K562 (cell line): ENCODE results near the gene LHPP. TPM values are rescaled to one million over a fixed set of nuclear protein-coding genes. Genes with fewer than 3 reads are reported as not detected.

ENCODE experiments used
- ATAC-seq: fragments of 200-7000 bp; cut with Tn5 transposase; 3 replicates; pipeline ENCODE4 v1.9.1; 2020; ENCODE audit warnings: moderate library complexity
- BruUV-seq: library from RNA; stranded (reverse); fragments of 400-500 nt; replicated peaks from 2 replicates; lab custom pipeline; 2021; lab: Mats Ljungman, UMichigan
- CTCF ChIA-PET: fragments of 300-600 bp; formaldehyde crosslinking; extraction: SDS; loops from one replicate; lab custom pipeline; 2021; ENCODE audit warnings: low intra/inter-chr PET ratio; lab: Yijun Ruan, JAX
- POLR2A ChIA-PET: fragments of 300-600, 350-650 bp; sonication (Branson Sonifier 250); formaldehyde crosslinking; extraction: SDS; loops from one replicate; lab custom pipeline; 2021; ENCODE audit warnings: antibody characterized with exemption, inconsistent platforms; lab: Yijun Ruan, JAX
- DNase-seq, 4 experiments: peaks; one replicate each; pipeline versions ENCODE4 v3.0.0 to v3.0.0-alpha.2; 2011 to 2018; ENCODE audit warnings: low spot score in 3 of 4, mixed read lengths in 3 of 4; ENCODE audit errors: extremely low read depth in 1 of 4
- FAIRE-seq: peaks from 2 replicates; lab custom pipeline; 2011; peaks lifted over from hg19 to GRCh38; lab: Jason Lieb, UNC
- H2AFZ ChIP-seq: 2 replicates; pipeline ENCODE4 v1.6.0; 2011; ENCODE audit warnings: low read depth, low read length, control low read depth, inconsistent platforms
- H3K27ac ChIP-seq: fragments of 200-600 bp; 3 replicates; pipeline ENCODE4 v1.8.0; 2011; ENCODE audit warnings: low read depth, mild to moderate bottlenecking, control low read depth, inconsistent platforms, low read length, moderate library complexity, mixed read lengths; ENCODE audit errors: extremely low read depth
- H3K27me3 ChIP-seq, 2 experiments: fragments of 300-600 bp in 1 of 2; 2 replicates in 1 of 2; 3 replicates in 1 of 2; pipeline versions ENCODE4 v1.6.0 to v1.8.0; 2011; ENCODE audit warnings: inconsistent platforms in 2 of 2, low read length in 2 of 2, mild to moderate bottlenecking in 1 of 2, mixed read lengths in 1 of 2, moderate library complexity in 1 of 2; ENCODE audit not compliant: control insufficient read depth in 2 of 2, insufficient read depth in 2 of 2
- H3K36me3 ChIP-seq: fragments of 300-600 bp; 3 replicates; pipeline ENCODE4 v1.8.0; 2011; ENCODE audit warnings: mild to moderate bottlenecking, low read length, inconsistent platforms; ENCODE audit not compliant: control insufficient read depth, insufficient read depth
- H3K4me1 ChIP-seq, 2 experiments: fragments of 200-600 bp in 1 of 2; replicated peaks in 1 of 2; 2 replicates in 1 of 2; 3 replicates in 1 of 2; pipeline versions ENCODE4 v1.5.1 to v1.8.0; 2011; ENCODE audit warnings: inconsistent platforms in 2 of 2, low read length in 2 of 2, mild to moderate bottlenecking in 1 of 2, mixed read lengths in 1 of 2, moderate library complexity in 1 of 2; ENCODE audit not compliant: control insufficient read depth in 2 of 2, insufficient read depth in 2 of 2
- H3K4me2 ChIP-seq: 2 replicates; pipeline ENCODE4 v1.6.1; 2011; ENCODE audit warnings: low read length, control low read depth, inconsistent platforms, mixed read lengths; ENCODE audit not compliant: insufficient read depth
- H3K4me3 ChIP-seq: fragments of 200-600 bp; sonication (generic), shearing (Covaris generic); 2 replicates; pipeline ENCODE4 v1.5.1; 2016; ENCODE audit warnings: control low read depth, inconsistent platforms
- H3K79me2 ChIP-seq: fragments of 200-600 bp; 3 replicates; pipeline ENCODE4 v1.8.0; 2011; ENCODE audit warnings: low read length, inconsistent platforms; ENCODE audit not compliant: control insufficient read depth, insufficient read depth
- H3K9ac ChIP-seq, 2 experiments: 2 replicates each; pipeline versions ENCODE4 v1.6.0 to v1.6.1; 2011; ENCODE audit warnings: low read depth in 2 of 2, low read length in 2 of 2, control low read depth in 1 of 2, inconsistent platforms in 1 of 2, mild to moderate bottlenecking in 1 of 2, mixed read lengths in 1 of 2; ENCODE audit not compliant: insufficient read depth in 1 of 2
- H3K9me1 ChIP-seq: one replicate; pipeline ENCODE4 v1.6.0; 2011; ENCODE audit warnings: inconsistent platforms, mild to moderate bottlenecking, low read length, moderate library complexity; ENCODE audit not compliant: control insufficient read depth, insufficient read depth
- H3K9me3 ChIP-seq: replicated peaks from 2 replicates; pipeline ENCODE4 v1.5.1; 2011; ENCODE audit warnings: low read depth, low read length, inconsistent platforms; ENCODE audit not compliant: control insufficient read depth, insufficient read depth
- H4K20me1 ChIP-seq: replicated peaks from 2 replicates; pipeline ENCODE4 v1.6.1; 2011; ENCODE audit warnings: low read length, inconsistent platforms, mixed read lengths; ENCODE audit not compliant: control insufficient read depth, insufficient read depth
- EZH2 ChIP-seq: IDR thresholded peaks from 2 replicates; pipeline ENCODE4 v1.6.1; 2012; ENCODE audit warnings: low read depth, mild to moderate bottlenecking, inconsistent platforms, low read length, borderline replicate concordance
- POLR2G ChIP-seq: fragments of 200-400 bp; formaldehyde crosslinking; IDR thresholded peaks from 2 replicates; pipeline ENCODE4 v1.6.1; 2017; ENCODE audit warnings: low read depth, mild to moderate bottlenecking, antibody characterized with exemption, low read length, moderate library complexity
- RBM34 ChIP-seq: fragments of 200-400 bp; formaldehyde crosslinking; IDR thresholded peaks from 2 replicates; pipeline ENCODE4 v1.6.1; 2018; ENCODE audit warnings: low read length, borderline replicate concordance; ENCODE audit not compliant: insufficient read depth
- RFX5 ChIP-seq: IDR thresholded peaks from 2 replicates; pipeline ENCODE4 v1.6.1; 2011; ENCODE audit warnings: low read depth, mild to moderate bottlenecking, improper control_type of control experiment, low read length
- SIRT6 ChIP-seq: IDR thresholded peaks from one replicate; pipeline ENCODE4 v1.6.1; 2012; ENCODE audit warnings: low read depth, mild to moderate bottlenecking, control low read depth, inconsistent platforms, low read length, moderate library complexity
- WGBS: fragments of 100-300 bp; shearing (Covaris generic); methylation state at CpG from one replicate; pipeline ENCODE4 v1.1.6; 2016; ENCODE audit warnings: low coverage, mixed read lengths; ENCODE audit not compliant: insufficient coverage; ENCODE audit errors: missing lambda C conversion rate; 5-methylcytosine and 5-hydroxymethylcytosine counted together
- in situ Hi-C: fragments of 300-500 bp; cut with MboI; formaldehyde crosslinking; loops from 4 replicates; pipeline ENCODE4 v1.15.0; 2018; ENCODE audit warnings: inconsistent platforms, mixed read lengths
- intact Hi-C: fragments of 100-400 bp; cut with micrococcal nuclease; formaldehyde crosslinking; loops from 2 replicates; pipeline ENCODE4 v1.14.2; 2022
- polyA plus RNA-seq, 8 experiments: library from polyadenylated mRNA; depleted of rRNA in 4 of 8; stranded (reverse) in 5 of 8; unstranded in 3 of 8; fragments of >200 nt; fragmentation: Nextera tagmentation in 2 of 8; fragmentation: Illumina TruSeq in 1 of 8; extraction: Ambion mirVana in 2 of 8; extraction: Trizol in 1 of 8; gene quantifications; 2 replicates each; pipeline versions ENCODE4 v1.2.1 to v1.2.3, GENCODE V29; 2011 to 2014; ENCODE audit warnings: inconsistent platforms in 1 of 8, missing spikeins in 1 of 8
- total RNA-seq, 7 experiments: library from RNA; depleted of rRNA in 6 of 7; stranded (reverse); fragments of >200 nt in 6 of 7; fragmentation: Illumina TruSeq in 2 of 7; extraction: Trizol in 2 of 7; gene quantifications; 2 replicates each; pipeline versions ENCODE4 v1.2.1 to v1.2.3, GENCODE V29; 2011 to 2021; ENCODE audit warnings: low replicate concordance in 1 of 7
- TF ChIP-seq, protein P1 (sequence below): sonication (generic); formaldehyde crosslinking; IDR thresholded peaks from 2 replicates; pipeline ENCODE4 v1.8.0; 2023; ENCODE audit warnings: missing genetic modification reagents, mild to moderate bottlenecking, borderline replicate concordance
- TF ChIP-seq, protein P2 (sequence below): sonication (generic); formaldehyde crosslinking; IDR thresholded peaks from 2 replicates; pipeline ENCODE4 v1.8.1; 2022; ENCODE audit warnings: missing genetic modification reagents

The LHPP gene
- total and polyA plus RNA-seq, 9 of the 15 experiments (the other 6 are each of a cell fraction or from before 2014, with no cell fraction given), result 0.34 to 7.4 (median 3.0) TPM

DNA sequence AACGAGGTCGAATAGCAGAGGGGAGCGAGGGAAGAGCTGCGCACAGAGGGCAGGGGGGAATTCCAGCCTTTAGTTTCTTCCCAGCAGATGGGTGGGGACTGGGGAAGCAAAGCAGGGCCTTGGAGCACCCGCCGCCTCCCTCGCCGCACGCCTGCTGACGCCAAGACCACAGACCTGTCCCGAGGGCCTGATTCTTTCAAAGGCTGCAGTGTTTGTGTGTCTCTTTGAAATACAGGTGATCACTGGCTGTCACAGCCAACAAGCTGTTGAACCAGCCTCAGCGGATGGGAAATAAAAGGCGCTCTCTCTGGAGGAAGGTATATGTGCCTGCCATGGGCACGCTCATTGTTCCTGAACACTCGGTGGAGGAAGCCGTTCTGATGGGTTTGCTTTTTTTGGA, 163.3 kb downstream of the LHPP start:
- ATAC-seq (no peak), FAIRE-seq (no peak), DNase-seq (no peak)
- ChIA-PET CTCF (no interaction called here), POLR2A (interaction anchor here (0.7 to 1.0 kb wide), 2 partner anchors 14 to 21 kb away, joined by 4 read pairs; no protein-coding TSS in a partner anchor)
- TF ChIP-seq, protein P1, sequence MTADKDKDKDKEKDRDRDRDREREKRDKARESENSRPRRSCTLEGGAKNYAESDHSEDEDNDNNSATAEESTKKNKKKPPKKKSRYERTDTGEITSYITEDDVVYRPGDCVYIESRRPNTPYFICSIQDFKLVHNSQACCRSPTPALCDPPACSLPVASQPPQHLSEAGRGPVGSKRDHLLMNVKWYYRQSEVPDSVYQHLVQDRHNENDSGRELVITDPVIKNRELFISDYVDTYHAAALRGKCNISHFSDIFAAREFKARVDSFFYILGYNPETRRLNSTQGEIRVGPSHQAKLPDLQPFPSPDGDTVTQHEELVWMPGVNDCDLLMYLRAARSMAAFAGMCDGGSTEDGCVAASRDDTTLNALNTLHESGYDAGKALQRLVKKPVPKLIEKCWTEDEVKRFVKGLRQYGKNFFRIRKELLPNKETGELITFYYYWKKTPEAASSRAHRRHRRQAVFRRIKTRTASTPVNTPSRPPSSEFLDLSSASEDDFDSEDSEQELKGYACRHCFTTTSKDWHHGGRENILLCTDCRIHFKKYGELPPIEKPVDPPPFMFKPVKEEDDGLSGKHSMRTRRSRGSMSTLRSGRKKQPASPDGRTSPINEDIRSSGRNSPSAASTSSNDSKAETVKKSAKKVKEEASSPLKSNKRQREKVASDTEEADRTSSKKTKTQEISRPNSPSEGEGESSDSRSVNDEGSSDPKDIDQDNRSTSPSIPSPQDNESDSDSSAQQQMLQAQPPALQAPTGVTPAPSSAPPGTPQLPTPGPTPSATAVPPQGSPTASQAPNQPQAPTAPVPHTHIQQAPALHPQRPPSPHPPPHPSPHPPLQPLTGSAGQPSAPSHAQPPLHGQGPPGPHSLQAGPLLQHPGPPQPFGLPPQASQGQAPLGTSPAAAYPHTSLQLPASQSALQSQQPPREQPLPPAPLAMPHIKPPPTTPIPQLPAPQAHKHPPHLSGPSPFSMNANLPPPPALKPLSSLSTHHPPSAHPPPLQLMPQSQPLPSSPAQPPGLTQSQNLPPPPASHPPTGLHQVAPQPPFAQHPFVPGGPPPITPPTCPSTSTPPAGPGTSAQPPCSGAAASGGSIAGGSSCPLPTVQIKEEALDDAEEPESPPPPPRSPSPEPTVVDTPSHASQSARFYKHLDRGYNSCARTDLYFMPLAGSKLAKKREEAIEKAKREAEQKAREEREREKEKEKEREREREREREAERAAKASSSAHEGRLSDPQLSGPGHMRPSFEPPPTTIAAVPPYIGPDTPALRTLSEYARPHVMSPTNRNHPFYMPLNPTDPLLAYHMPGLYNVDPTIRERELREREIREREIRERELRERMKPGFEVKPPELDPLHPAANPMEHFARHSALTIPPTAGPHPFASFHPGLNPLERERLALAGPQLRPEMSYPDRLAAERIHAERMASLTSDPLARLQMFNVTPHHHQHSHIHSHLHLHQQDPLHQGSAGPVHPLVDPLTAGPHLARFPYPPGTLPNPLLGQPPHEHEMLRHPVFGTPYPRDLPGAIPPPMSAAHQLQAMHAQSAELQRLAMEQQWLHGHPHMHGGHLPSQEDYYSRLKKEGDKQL, result no peak
- TF ChIP-seq RFX5 (no peak), RBM34 (no peak), EZH2 (no peak), SIRT6 (no peak), POLR2G (no peak)
- TF ChIP-seq, protein P2, sequence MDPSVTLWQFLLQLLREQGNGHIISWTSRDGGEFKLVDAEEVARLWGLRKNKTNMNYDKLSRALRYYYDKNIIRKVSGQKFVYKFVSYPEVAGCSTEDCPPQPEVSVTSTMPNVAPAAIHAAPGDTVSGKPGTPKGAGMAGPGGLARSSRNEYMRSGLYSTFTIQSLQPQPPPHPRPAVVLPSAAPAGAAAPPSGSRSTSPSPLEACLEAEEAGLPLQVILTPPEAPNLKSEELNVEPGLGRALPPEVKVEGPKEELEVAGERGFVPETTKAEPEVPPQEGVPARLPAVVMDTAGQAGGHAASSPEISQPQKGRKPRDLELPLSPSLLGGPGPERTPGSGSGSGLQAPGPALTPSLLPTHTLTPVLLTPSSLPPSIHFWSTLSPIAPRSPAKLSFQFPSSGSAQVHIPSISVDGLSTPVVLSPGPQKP (CRISPR knock-in tag), result no peak
- in situ Hi-C loops, result no loop called here
- no peaks in the 10 kb centered on the region for H3K9me3 ChIP-seq
- peaks cover 5% of the 10 kb centered on the region; the same call in 1 of the 2 replicates for H4K20me1 ChIP-seq
- 0 out of 3 replicates have a peak, but pooled peaks cover 3% of the 10 kb centered on the region for H3K79me2 ChIP-seq
- intact Hi-C loops, result no loop called here
- no peak overlapping the region for H3K4me3 ChIP-seq
- BruUV-seq, result no TSS peak
- peaks cover 13 to 64% of the 10 kb centered on the region in 2 experiments; a peak in 4 of 5 replicates for H3K4me1 ChIP-seq
- H3K4me2 ChIP-seq, result no peak overlapping the region
- no peak overlapping the region for H3K27ac ChIP-seq
- H3K9ac ChIP-seq, result no peak overlapping the region
- no peak overlapping the region for H2AFZ ChIP-seq
- H3K27me3 ChIP-seq, result no peaks in the 10 kb centered on the region
- 95% methylated on average over 6 of the region's 16 CpGs for WGBS
- peaks cover 4% of the 10 kb centered on the region for H3K9me1 ChIP-seq
- peaks cover 7% of the 10 kb centered on the region; the same call in 1 of the 3 replicates for H3K36me3 ChIP-seq
